HepG2 (cell line): Measurements from ENCODE around the gene FASTK. TPM values are rescaled to one million over a fixed set of nuclear protein-coding genes. Genes with fewer than 3 reads are reported as not detected.

ENCODE experiments used
- ATAC-seq: fragments of 200-7000 bp; cut with Tn5 transposase; 3 replicates; pipeline ENCODE4 v1.9.1; 2020; ENCODE audit warnings: mild to moderate bottlenecking, moderate library complexity
- BruUV-seq: library from RNA; stranded (reverse); fragments of 400-500 nt; replicated peaks from 2 replicates; lab custom pipeline; 2021; lab: Mats Ljungman, UMichigan
- CTCF ChIA-PET: fragments of 300-600 bp; formaldehyde crosslinking; extraction: SDS; loops from one replicate; lab custom pipeline; 2021; ENCODE audit warnings: low total read pairs, inconsistent platforms, low intra/inter-chr PET ratio; lab: Yijun Ruan, JAX
- POLR2A ChIA-PET: fragments of 350-600 bp; sonication (Branson Sonifier 250); formaldehyde crosslinking; loops from one replicate; lab custom pipeline; 2020; ENCODE audit warnings: antibody characterized with exemption, inconsistent platforms; lab: Yijun Ruan, JAX
- DNase-seq: peaks from one replicate; pipeline ENCODE4 v3.0.0-alpha.2; 2015; ENCODE audit warnings: low spot score
- FAIRE-seq: peaks from 3 replicates; lab custom pipeline; 2011; peaks lifted over from hg19 to GRCh38; lab: Jason Lieb, UNC
- H2AFZ ChIP-seq: one replicate; pipeline ENCODE4 v1.6.1; 2011; ENCODE audit warnings: low read length, inconsistent platforms
- H3K27ac ChIP-seq: fragments of 300-600 bp; 3 replicates; pipeline ENCODE4 v1.8.0; 2011; ENCODE audit warnings: mixed run types, mild to moderate bottlenecking, mixed read lengths, low read length, inconsistent platforms; ENCODE audit not compliant: insufficient read depth; ENCODE audit errors: extremely low read length
- H3K27me3 ChIP-seq, 2 experiments: fragments of 200-600 bp in 1 of 2; 2 replicates in 1 of 2; 3 replicates in 1 of 2; pipeline versions ENCODE4 v1.6.0 to v1.8.0; 2011; ENCODE audit warnings: low read length in 2 of 2, mild to moderate bottlenecking in 2 of 2, moderate library complexity in 2 of 2, inconsistent platforms in 1 of 2; ENCODE audit not compliant: insufficient read depth in 2 of 2, control insufficient read depth in 1 of 2
- H3K36me3 ChIP-seq, 2 experiments: fragments of 200-600 bp in 1 of 2; replicated peaks in 1 of 2; 2 replicates in 1 of 2; 3 replicates in 1 of 2; pipeline versions ENCODE4 v1.5.1 to v1.8.0; 2011; ENCODE audit warnings: low read length in 2 of 2, inconsistent platforms in 1 of 2; ENCODE audit not compliant: insufficient read depth in 2 of 2, control insufficient read depth in 1 of 2
- H3K4me1 ChIP-seq: 2 replicates; pipeline ENCODE4 v1.5.1; 2012; ENCODE audit warnings: low read length, inconsistent platforms; ENCODE audit not compliant: insufficient read depth
- H3K4me2 ChIP-seq: 2 replicates; pipeline ENCODE4 v1.6.0; 2011; ENCODE audit warnings: low read depth, low read length, inconsistent platforms
- H3K4me3 ChIP-seq, 3 experiments: fragments of 200-600 bp in 1 of 3; sonication (generic), shearing (Covaris generic) in 1 of 3; replicated peaks in 1 of 3; 2 replicates each; pipeline ENCODE4 v1.5.1; 2011 to 2016; ENCODE audit warnings: low read length in 3 of 3, inconsistent platforms in 2 of 3, low read depth in 2 of 3, mild to moderate bottlenecking in 2 of 3, control low read depth in 1 of 3, mixed read lengths in 1 of 3; ENCODE audit not compliant: insufficient read depth in 1 of 3
- H3K79me2 ChIP-seq: one replicate; pipeline ENCODE4 v1.6.1; 2011; ENCODE audit warnings: low read length, inconsistent platforms; ENCODE audit not compliant: insufficient read depth
- H3K9ac ChIP-seq: 2 replicates; pipeline ENCODE4 v1.6.0; 2011; ENCODE audit warnings: mild to moderate bottlenecking, low read depth, low read length, inconsistent platforms; ENCODE audit not compliant: insufficient read depth
- H3K9me3 ChIP-seq: 2 replicates; pipeline ENCODE4 v1.5.1; 2012; ENCODE audit warnings: mild to moderate bottlenecking, low read length
- H4K20me1 ChIP-seq: 2 replicates; pipeline ENCODE4 v1.6.0; 2011; ENCODE audit warnings: inconsistent platforms, mild to moderate bottlenecking, low read length, moderate library complexity; ENCODE audit not compliant: insufficient read depth
- ARID3A ChIP-seq: IDR thresholded peaks from 2 replicates; pipeline ENCODE4 v1.6.1; 2012; ENCODE audit warnings: low read depth, low read length, improper control_type of control experiment
- NFE2L2 ChIP-seq: fragments of 150-350 bp; IDR thresholded peaks from 2 replicates; pipeline ENCODE4 v1.6.1; 2014; ENCODE audit warnings: low read length
- POLR2AphosphoS5 ChIP-seq: IDR thresholded peaks from 2 replicates; pipeline ENCODE4 v1.6.1; 2012; ENCODE audit warnings: low read depth, low read length
- RXRB ChIP-seq: IDR thresholded peaks from 2 replicates; pipeline ENCODE4 v1.6.1; 2016; ENCODE audit warnings: borderline replicate concordance, missing genetic modification reagents, missing compliant biosample characterization
- ZNF367 ChIP-seq: sonication (generic); formaldehyde crosslinking; IDR thresholded peaks from 2 replicates; pipeline ENCODE4 v1.4.0; 2020; ENCODE audit warnings: missing genetic modification reagents, borderline replicate concordance
- WGBS: methylation state at CpG from one replicate; pipeline ENCODE4 v1.1.6; 2017; ENCODE audit warnings: low lambda C conversion rate; 5-methylcytosine and 5-hydroxymethylcytosine counted together
- in situ Hi-C: cut with HindIII; loops from 2 replicates; pipeline ENCODE4 v1.10.0; 2017; ENCODE audit warnings: low pct_unique_long_range_greater_than_20kb; ENCODE audit not compliant: extremely low pct_ligation_motif_present
- intact Hi-C: fragments of 100-400 bp; cut with micrococcal nuclease; formaldehyde crosslinking; loops from one replicate; pipeline ENCODE4 v1.10.0; 2022; ENCODE audit not compliant: unreplicated experiment
- polyA plus RNA-seq, 8 experiments: library from polyadenylated mRNA; depleted of rRNA in 3 of 8; stranded (reverse) in 7 of 8; unstranded in 1 of 8; fragments of >200 nt; fragmentation: Illumina TruSeq in 4 of 8; extraction: Trizol in 4 of 8; gene quantifications; 2 replicates each; pipeline versions ENCODE4 v1.2.1 to v1.2.3, GENCODE V29; 2011 to 2016; ENCODE audit warnings: low read depth in 4 of 8, missing spikeins in 1 of 8, mixed read lengths in 1 of 8; ENCODE audit not compliant: insufficient read depth in 1 of 8
- total RNA-seq, 5 experiments: library from RNA; depleted of rRNA; stranded (reverse); fragments of >200 nt; fragmentation: Illumina TruSeq; extraction: Trizol; gene quantifications; 2 replicates each; pipeline ENCODE4 v1.2.3, GENCODE V29; 2016; ENCODE audit warnings: low read depth in 1 of 5
- TF ChIP-seq, protein P1 (sequence below): sonication (generic); formaldehyde crosslinking; IDR thresholded peaks from 2 replicates; pipeline ENCODE4 v1.5.0; 2020; ENCODE audit warnings: mild to moderate bottlenecking, missing genetic modification reagents

Gene FASTK
- total and polyA plus RNA-seq, 2 of the 13 experiments (the other 11 are each of a cell fraction or from before 2014, with no cell fraction given), result 52.9 to 55.7 TPM

DNA sequence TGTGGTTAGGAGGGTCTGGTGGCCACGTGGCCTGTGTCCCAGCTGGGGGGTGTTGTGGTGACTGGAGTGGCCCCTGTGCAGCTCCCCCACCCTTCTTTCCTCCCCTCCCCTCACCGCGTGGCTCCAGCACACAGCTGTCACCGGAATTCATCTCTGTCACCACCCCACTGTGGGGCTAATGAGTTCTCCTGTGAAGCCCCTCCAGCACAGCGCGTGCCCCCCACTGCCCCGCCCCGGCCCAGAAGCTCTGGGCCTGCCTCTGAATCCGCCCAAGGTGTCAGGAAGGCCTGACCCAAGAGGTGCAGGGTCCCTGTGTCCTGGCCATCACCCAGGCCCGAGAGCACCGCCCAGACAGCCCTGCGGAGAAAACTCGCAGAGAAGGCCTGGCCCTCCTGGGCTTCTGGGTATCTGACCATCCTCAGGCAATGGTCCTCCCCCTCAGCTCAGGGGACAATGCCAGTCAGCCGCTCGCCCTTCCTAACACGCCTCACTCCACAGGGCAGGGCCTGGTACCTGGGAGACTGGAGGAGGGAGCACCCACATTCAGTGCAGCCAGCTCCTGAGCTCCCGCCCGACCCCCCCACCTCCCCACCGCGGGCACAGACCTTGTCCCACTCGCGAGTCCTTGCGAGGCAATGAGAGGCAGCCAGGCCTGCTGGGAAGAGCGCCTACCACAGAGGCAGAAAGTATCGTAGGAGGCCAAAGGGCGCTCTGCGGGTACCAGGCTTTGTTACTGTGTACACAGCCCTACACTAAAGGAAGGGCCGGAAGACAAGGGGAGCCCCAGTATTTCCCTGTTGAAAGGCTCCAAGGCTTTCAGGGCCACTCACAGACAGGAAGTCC lies 48.7 kb upstream of the FASTK start:
- intact Hi-C loops, result no loop called here
- in situ Hi-C loops, result loop anchor here (10.0 kb wide), 1 partner anchor 175 kb away; no protein-coding TSS in a partner anchor

More for the DNA sequence above, 48.7 kb upstream of the FASTK start:
- BruUV-seq, result no TSS peak
- Histone ChIP-seq H2AFZ (no peak overlapping the region), H4K20me1 (peaks cover 2% of the 10 kb centered on the region; the same call in 1 of the 2 replicates), H3K4me3 (no peak overlapping the region), H3K4me2 (no peak overlapping the region), H3K27me3 (no peaks in the 10 kb centered on the region), H3K9ac (no peak overlapping the region), H3K4me1 (no peaks in the 10 kb centered on the region), H3K79me2 (no peaks in the 10 kb centered on the region), H3K27ac (no peak overlapping the region), H3K9me3 (no peaks in the 10 kb centered on the region), H3K36me3 (peaks cover 15 to 74% of the 10 kb centered on the region in 2 experiments)
- 91% methylated on average over 22 of the region's 28 CpGs for whole genome bisulfite sequencing
- FAIRE-seq (no peak), DNase-seq (no peak), ATAC-seq (no peak)
- POLR2A ChIA-PET, result no interaction called here
- CTCF ChIA-PET, result no interaction called here
- TF ChIP-seq, protein P1, sequence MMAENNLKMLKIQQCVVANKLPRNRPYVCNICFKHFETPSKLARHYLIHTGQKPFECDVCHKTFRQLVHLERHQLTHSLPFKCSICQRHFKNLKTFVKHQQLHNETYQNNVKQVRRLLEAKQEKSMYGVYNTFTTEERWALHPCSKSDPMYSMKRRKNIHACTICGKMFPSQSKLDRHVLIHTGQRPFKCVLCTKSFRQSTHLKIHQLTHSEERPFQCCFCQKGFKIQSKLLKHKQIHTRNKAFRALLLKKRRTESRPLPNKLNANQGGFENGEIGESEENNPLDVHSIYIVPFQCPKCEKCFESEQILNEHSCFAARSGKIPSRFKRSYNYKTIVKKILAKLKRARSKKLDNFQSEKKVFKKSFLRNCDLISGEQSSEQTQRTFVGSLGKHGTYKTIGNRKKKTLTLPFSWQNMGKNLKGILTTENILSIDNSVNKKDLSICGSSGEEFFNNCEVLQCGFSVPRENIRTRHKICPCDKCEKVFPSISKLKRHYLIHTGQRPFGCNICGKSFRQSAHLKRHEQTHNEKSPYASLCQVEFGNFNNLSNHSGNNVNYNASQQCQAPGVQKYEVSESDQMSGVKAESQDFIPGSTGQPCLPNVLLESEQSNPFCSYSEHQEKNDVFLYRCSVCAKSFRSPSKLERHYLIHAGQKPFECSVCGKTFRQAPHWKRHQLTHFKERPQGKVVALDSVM (CRISPR knock-in tag), result no peak
- TF ChIP-seq NFE2L2 (no peak), POLR2AphosphoS5 (no peak), ZNF367 (CRISPR knock-in tag) (no peak), ARID3A (no peak), RXRB (CRISPR knock-in tag) (no peak)
